ENCODE data around the gene ARFGAP2.
"Not testable (repeated sequence)": the region's sequence is repeated elsewhere in the genome, so short reads cannot be mapped to it uniquely, and the experiment has no call there.

ARFGAP2 gene

GRCh38 chr11:47176328-47177228, at the start of gene ARFGAP2:
Gene ARFGAP2 (minus strand): TSS chr11:47176879. CDS start chr11:47176853, 26 bp downstream.
- in situ Hi-C loops (cut with MboI; ENCODE audit: low sequenced_read_pairs): no loop called here

GRCh38 chr11:47225552-47226400, 49.1 kb upstream of the ARFGAP2 start:
- in situ Hi-C loops (cut with MboI; ENCODE audit: low sequenced_read_pairs): no loop called here

- in situ Hi-C loops (cut with MboI; ENCODE audit: low sequenced_read_pairs): no loop called here
Observed at GRCh38 chr11:47222696-47223095, 46.0 kb upstream of the ARFGAP2 start.

GRCh38 chr11:47220401-47220821, 43.7 kb upstream of the ARFGAP2 start:
- in situ Hi-C loops (cut with MboI; ENCODE audit: low sequenced_read_pairs): no loop called here

GRCh38 chr11:47216121-47216798, 39.6 kb upstream of the ARFGAP2 start:
- in situ Hi-C loops (cut with MboI; ENCODE audit: low sequenced_read_pairs): no loop called here

- in situ Hi-C loops (cut with MboI; ENCODE audit: low sequenced_read_pairs): no loop called here
Observed at GRCh38 chr11:47215366-47215910, 38.8 kb upstream of the ARFGAP2 start.

GRCh38 chr11:47213950-47214565, 37.4 kb upstream of the ARFGAP2 start:
- in situ Hi-C loops (cut with MboI; ENCODE audit: low sequenced_read_pairs): no loop called here

- in situ Hi-C loops (cut with MboI; ENCODE audit: low sequenced_read_pairs): no loop called here
Observed at GRCh38 chr11:47212938-47213337, 36.3 kb upstream of the ARFGAP2 start.

GRCh38 chr11:47208628-47209027, 31.9 kb upstream of the ARFGAP2 start:
- in situ Hi-C loops (cut with MboI; ENCODE audit: low sequenced_read_pairs): no loop called here

- in situ Hi-C loops (cut with MboI; ENCODE audit: low sequenced_read_pairs): not testable (repeated sequence)
Observed at GRCh38 chr11:47208008-47208552, 31.4 kb upstream of the ARFGAP2 start.

GRCh38 chr11:47207459-47207858, 30.8 kb upstream of the ARFGAP2 start:
- in situ Hi-C loops (cut with MboI; ENCODE audit: low sequenced_read_pairs): no loop called here

GRCh38 chr11:47206577-47206976, 29.9 kb upstream of the ARFGAP2 start:
- in situ Hi-C loops (cut with MboI; ENCODE audit: low sequenced_read_pairs): not testable (repeated sequence)

- in situ Hi-C loops (cut with MboI; ENCODE audit: low sequenced_read_pairs): no loop called here
Observed at GRCh38 chr11:47204637-47204989, 27.9 kb upstream of the ARFGAP2 start.

GRCh38 chr11:47202576-47202975, 25.9 kb upstream of the ARFGAP2 start:
- in situ Hi-C loops (cut with MboI; ENCODE audit: low sequenced_read_pairs): no loop called here

- in situ Hi-C loops (cut with MboI; ENCODE audit: low sequenced_read_pairs): no loop called here
Observed at GRCh38 chr11:47201015-47201414, 24.3 kb upstream of the ARFGAP2 start.

GRCh38 chr11:47198161-47198560, 21.5 kb upstream of the ARFGAP2 start:
- in situ Hi-C loops (cut with MboI; ENCODE audit: low sequenced_read_pairs): not testable (repeated sequence)

- in situ Hi-C loops (cut with MboI; ENCODE audit: low sequenced_read_pairs): no loop called here
Observed at GRCh38 chr11:47192111-47192510, 15.4 kb upstream of the ARFGAP2 start.

- in situ Hi-C loops (cut with MboI; ENCODE audit: low sequenced_read_pairs): not testable (repeated sequence)
Observed at GRCh38 chr11:47191137-47191536, 14.5 kb upstream of the ARFGAP2 start.

- in situ Hi-C loops (cut with MboI; ENCODE audit: low sequenced_read_pairs): no loop called here
Observed at GRCh38 chr11:47189100-47189834, 12.6 kb upstream of the ARFGAP2 start.
